Left lung (tissue), 10 donors: ENCODE data around the gene CLNK. TPM values are rescaled to one million over a fixed set of nuclear protein-coding genes. Genes with fewer than 3 reads are reported as not detected.
A peak's percentile ranks its signal among the peaks of the same experiment; 100 is the strongest.
"Not testable (repeated sequence)": the region's sequence is repeated elsewhere in the genome, so short reads cannot be mapped to it uniquely, and the experiment has no call there.

Experiments used
- ATAC-seq: fragments of 200-7000 bp; cut with Tn5 transposase; one replicate; pipeline ENCODE4 v1.9.1; 2020; ENCODE audit warnings: moderate library complexity
- DNase-seq, 4 donors: peaks; one replicate each; pipeline ENCODE4 v3.0.0-alpha.2; 2013 to 2020
- H3K27ac ChIP-seq, 2 donors: fragments of 200-600 bp; sonication (generic) in 1 of 2; one replicate each; pipeline versions ENCODE4 v1.5.0 to v1.8.0; 2020 to 2021
- H3K27me3 ChIP-seq, 2 donors: fragments of 200-600 bp; sonication (generic) in 1 of 2; one replicate each; pipeline versions ENCODE4 v1.5.0 to v1.8.0; 2020 to 2021
- H3K36me3 ChIP-seq, 2 donors: fragments of 200-600 bp; sonication (generic) in 1 of 2; one replicate each; pipeline versions ENCODE4 v1.5.0 to v1.8.0; 2020 to 2021
- H3K4me1 ChIP-seq, 2 donors: fragments of 200-600 bp; one replicate each; pipeline ENCODE4 v1.8.0; 2021
- H3K4me3 ChIP-seq, 2 donors: fragments of 200-600 bp; sonication (generic) in 1 of 2; one replicate each; pipeline versions ENCODE4 v1.5.0 to v1.8.0; 2020 to 2021; ENCODE audit warnings: mild to moderate bottlenecking in 1 of 2
- H3K9me3 ChIP-seq, 2 donors: fragments of 200-600 bp; sonication (generic) in 1 of 2; one replicate each; pipeline versions ENCODE4 v1.5.0 to v1.8.0; 2020 to 2021
- intact Hi-C, 2 donors: fragments of 100-400 bp; cut with DNase I; formaldehyde crosslinking; loops; one replicate each; pipeline versions ENCODE4 v1.11.2 to v1.14.2; 2022
- polyA plus RNA-seq, 6 donors: library from polyadenylated mRNA; unstranded; fragments of 120-200 nt; gene quantifications; one replicate each; pipeline ENCODE4 v1.2.1, GENCODE V29; 2013; ENCODE audit not compliant: insufficient read length in 6 of 6
- total RNA-seq, 2 donors: library from RNA; stranded (reverse); fragmentation: NEBNext Ultra II Directional; extraction: Animal tissue kit (Norgen Biotek cat#: 25700); gene quantifications; one replicate each; pipeline ENCODE4 v1.2.1, GENCODE V29; 2021
- TF ChIP-seq, protein P1 (sequence below), 2 donors: fragments of 200-600 bp; sonication (generic) in 1 of 2; IDR thresholded peaks; one replicate each; pipeline versions ENCODE4 v1.5.0 to v1.8.0; 2021; ENCODE audit warnings: antibody characterized with exemption in 2 of 2
- donor health status: DM: no; HTN: yes; CAD: no.
- donor health status: DM: no; HTN: no; CAD: no.

Gene CLNK
- total and polyA plus RNA-seq, 8 donors: 0.13 to 0.61 (median 0.31) TPM

GRCh38 chr4:10622728-10623127 is 61.8 kb downstream of the CLNK start:
- Histone ChIP-seq H3K36me3 (no peaks in the 10 kb centered on the region), H3K27me3 (no peaks in the 10 kb centered on the region), H3K4me3 (no peak overlapping the region), H3K4me1 (no peaks in the 10 kb centered on the region), H3K9me3 (no peaks in the 10 kb centered on the region), H3K27ac (no peak overlapping the region)
- no peak for DNase-seq
- ATAC-seq: peak; percentile 31
- TF ChIP-seq, protein P1, sequence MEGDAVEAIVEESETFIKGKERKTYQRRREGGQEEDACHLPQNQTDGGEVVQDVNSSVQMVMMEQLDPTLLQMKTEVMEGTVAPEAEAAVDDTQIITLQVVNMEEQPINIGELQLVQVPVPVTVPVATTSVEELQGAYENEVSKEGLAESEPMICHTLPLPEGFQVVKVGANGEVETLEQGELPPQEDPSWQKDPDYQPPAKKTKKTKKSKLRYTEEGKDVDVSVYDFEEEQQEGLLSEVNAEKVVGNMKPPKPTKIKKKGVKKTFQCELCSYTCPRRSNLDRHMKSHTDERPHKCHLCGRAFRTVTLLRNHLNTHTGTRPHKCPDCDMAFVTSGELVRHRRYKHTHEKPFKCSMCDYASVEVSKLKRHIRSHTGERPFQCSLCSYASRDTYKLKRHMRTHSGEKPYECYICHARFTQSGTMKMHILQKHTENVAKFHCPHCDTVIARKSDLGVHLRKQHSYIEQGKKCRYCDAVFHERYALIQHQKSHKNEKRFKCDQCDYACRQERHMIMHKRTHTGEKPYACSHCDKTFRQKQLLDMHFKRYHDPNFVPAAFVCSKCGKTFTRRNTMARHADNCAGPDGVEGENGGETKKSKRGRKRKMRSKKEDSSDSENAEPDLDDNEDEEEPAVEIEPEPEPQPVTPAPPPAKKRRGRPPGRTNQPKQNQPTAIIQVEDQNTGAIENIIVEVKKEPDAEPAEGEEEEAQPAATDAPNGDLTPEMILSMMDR (IDR thresholded peaks at IDR 0.05): peak in 1 of 2 donors; percentile 8
- intact Hi-C loops: no loop called here

GRCh38 chr4:10620935-10621488 is 63.6 kb downstream of the CLNK start:
- Histone ChIP-seq H3K4me1 (no peaks in the 10 kb centered on the region), H3K27ac (no peak overlapping the region), H3K4me3 (no peak overlapping the region), H3K9me3 (no peaks in the 10 kb centered on the region), H3K36me3 (no peaks in the 10 kb centered on the region), H3K27me3 (no peaks in the 10 kb centered on the region)
- TF ChIP-seq, protein P1 (IDR thresholded peaks at IDR 0.05): no peak
- DNase-seq (no peak), ATAC-seq (no peak)
- intact Hi-C loops: no loop called here

DNA sequence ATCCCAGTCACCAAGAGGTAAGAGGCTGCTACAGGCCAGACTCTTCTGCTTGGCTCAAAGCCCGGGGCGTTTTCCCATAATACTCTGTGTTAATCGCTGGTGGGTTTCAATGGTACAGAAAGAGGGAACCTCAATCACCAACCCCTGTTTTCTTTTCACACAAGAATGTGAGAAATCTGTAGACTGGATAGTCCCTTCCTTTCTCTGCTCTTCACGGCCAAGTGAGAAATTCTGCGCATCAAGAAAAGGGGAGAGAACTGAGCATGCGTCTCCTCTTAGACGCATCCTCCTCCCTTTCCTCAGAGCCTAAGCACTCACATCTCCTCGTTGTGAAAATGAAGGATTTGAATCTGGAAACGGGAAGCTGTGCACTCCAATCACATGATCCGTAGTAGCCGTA is 64.7 kb downstream of the CLNK start:
- ATAC-seq (no peak), DNase-seq (no peak)
- TF ChIP-seq, protein P1 (IDR thresholded peaks at IDR 0.05): no peak
- intact Hi-C loops: no loop called here
- H3K9me3 ChIP-seq: no peaks in the 10 kb centered on the region
- H3K27me3 ChIP-seq: no peaks in the 10 kb centered on the region
- H3K4me1 ChIP-seq: no peaks in the 10 kb centered on the region
- no peaks in the 10 kb centered on the region for H3K36me3 ChIP-seq
- H3K27ac ChIP-seq: no peak overlapping the region
- no peak overlapping the region for H3K4me3 ChIP-seq

DNA sequence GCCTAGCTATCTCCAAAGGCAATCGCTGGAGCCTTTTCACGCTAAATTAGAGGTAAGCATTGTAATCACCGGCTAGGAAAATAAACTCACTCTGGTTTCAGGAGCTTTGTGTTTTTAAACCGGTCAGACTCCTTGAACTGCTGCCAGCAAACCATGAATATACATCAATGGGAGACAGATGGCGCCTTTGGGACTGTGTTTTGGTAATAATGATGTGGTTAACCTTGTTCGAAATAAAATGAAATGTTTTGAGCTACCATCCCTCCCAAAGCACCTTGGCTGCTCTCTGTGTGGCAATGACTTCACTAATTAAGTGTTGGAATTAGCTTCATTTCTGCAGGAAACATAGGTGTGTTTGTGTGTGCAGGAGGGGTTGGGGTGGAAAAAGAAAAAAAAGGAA is 65.3 kb downstream of the CLNK start:
- Histone ChIP-seq H3K36me3 (no peaks in the 10 kb centered on the region), H3K27me3 (no peaks in the 10 kb centered on the region), H3K27ac (no peak overlapping the region), H3K4me3 (no peak overlapping the region), H3K9me3 (no peaks in the 10 kb centered on the region), H3K4me1 (no peaks in the 10 kb centered on the region)
- DNase-seq (peak in 1 of 4 donors; percentile 56), ATAC-seq (no peak)
- TF ChIP-seq, protein P1 (IDR thresholded peaks at IDR 0.05): no peak
- intact Hi-C loops: no loop called here

DNA sequence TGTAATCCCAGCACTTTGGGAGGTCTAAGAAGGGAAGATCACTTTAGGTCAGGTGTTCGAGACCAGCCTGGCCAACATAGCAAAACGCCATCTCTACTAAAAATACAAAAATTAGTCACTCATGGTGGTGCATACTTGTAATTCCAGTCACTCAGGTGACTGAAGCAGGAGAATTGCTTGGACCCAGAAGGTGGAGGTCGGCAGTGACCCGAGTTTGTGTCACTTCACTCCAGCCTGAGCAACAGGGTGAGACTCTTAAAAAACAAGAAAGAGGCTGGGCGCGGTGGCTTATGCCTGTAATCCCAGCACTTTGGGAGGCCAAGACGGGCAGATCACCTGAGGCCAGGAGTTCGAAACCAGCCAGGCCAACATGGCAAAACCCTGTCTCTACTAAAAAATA is 69.6 kb downstream of the CLNK start:
- not testable (repeated sequence) for DNase-seq, H3K27me3 ChIP-seq, H3K4me3 ChIP-seq

GRCh38 chr4:10613926-10614478 is 70.6 kb downstream of the CLNK start:
- no peak for DNase-seq
- H3K4me3 ChIP-seq: no peak overlapping the region
- intact Hi-C loops: no loop called here
- ATAC-seq: no peak
- H3K36me3 ChIP-seq: no peaks in the 10 kb centered on the region
- no peaks in the 10 kb centered on the region for H3K4me1 ChIP-seq
- TF ChIP-seq, protein P1 (IDR thresholded peaks at IDR 0.05): no peak
- no peak overlapping the region for H3K27ac ChIP-seq
- no peaks in the 10 kb centered on the region for H3K9me3 ChIP-seq
- no peaks in the 10 kb centered on the region for H3K27me3 ChIP-seq

More for the DNA sequence above, 69.6 kb downstream of the CLNK start:
- H3K4me1 ChIP-seq, H3K27ac ChIP-seq, ATAC-seq, intact Hi-C loops, H3K36me3 ChIP-seq, H3K9me3 ChIP-seq: not testable (repeated sequence)
